Measurements from ENCODE around the gene RPS19.

RPS19 gene

DNA sequence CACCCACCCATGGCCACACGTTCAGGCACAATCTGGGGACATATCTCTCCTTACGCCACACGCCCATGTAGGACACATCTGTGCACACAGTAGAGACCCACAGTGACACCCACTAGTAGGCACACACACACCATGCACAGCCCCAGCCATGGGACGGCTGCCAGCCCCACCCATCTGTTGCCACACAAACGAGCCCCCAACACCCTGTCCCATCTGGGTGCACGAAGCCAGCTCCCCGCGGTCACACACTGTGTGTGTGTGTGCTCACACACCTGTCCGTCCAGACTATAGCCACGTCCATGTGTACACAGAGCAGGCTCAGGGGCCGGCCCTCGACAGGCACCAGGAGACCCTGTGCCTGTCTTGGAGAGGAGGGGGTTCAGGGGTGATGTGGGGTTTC lies 57.6 kb downstream of the RPS19 start:
- no peak for DNase-seq

DNA sequence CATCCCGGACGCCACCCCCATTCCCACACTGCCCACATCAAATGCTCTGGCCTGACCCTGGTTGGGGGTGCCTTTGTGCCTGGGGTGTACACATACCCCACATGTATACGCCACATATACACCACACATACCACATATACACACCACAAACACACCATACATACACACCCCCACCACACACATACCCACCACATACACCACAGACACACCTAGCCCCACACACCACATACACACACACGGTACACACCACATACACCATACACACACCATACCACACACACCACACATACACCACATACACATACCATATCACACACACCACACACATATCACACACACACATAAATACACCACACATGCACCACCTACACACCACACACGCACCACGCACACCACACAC lies 58.0 kb downstream of the RPS19 start:
- no peak for DNase-seq

DNA sequence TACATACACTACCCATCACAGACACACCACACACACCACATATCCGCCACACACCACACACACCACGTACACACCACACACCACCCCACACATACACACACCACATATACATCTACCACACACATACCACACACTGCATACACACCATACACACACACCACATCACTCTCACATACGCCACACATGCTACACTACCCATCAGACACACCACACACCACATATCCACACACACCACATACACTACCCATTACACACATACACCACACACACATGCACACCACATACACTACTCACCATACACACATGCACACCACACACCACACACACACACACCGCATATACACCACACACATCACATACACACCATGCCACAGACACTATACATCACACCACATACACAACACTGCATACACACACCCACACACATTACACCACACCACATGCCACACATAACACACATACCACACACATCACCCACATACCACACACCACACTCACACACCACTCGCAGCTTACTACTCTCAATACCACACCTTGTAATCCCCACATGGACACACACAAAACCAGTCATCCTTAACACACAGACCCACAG lies 58.7 kb downstream of the RPS19 start:
- DNase-seq, result no peak

DNA sequence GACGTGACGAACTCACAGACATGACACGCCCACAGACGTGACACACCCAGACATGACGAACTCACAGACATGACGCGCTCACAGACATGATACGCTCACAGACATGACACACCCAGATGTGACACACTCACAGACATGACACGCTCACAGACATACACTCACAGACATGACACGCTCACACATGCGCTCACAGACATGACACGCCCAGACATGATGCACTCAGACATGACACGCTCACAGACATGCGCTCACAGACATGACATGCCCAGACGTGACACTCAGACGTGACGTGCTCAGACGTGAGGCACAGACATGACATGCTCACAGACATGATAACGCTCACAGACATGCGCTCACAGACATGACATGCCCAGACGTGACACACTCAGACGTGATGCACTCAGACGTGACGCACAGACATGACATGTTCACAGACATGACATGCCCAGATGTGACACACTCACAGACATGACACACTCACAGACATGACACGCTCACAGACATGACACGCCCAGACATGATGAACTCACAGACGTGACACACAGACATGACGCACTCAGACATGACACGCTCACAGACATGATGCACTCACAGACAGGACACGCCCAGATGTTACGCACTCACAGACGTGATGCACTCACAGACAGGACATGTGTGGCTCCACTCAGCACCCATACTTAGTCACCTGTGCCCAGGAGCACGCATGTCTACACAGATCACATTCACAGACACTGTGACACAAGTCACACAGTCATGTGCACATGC lies 60.1 kb downstream of the RPS19 start:
- no peak for DNase-seq

DNA sequence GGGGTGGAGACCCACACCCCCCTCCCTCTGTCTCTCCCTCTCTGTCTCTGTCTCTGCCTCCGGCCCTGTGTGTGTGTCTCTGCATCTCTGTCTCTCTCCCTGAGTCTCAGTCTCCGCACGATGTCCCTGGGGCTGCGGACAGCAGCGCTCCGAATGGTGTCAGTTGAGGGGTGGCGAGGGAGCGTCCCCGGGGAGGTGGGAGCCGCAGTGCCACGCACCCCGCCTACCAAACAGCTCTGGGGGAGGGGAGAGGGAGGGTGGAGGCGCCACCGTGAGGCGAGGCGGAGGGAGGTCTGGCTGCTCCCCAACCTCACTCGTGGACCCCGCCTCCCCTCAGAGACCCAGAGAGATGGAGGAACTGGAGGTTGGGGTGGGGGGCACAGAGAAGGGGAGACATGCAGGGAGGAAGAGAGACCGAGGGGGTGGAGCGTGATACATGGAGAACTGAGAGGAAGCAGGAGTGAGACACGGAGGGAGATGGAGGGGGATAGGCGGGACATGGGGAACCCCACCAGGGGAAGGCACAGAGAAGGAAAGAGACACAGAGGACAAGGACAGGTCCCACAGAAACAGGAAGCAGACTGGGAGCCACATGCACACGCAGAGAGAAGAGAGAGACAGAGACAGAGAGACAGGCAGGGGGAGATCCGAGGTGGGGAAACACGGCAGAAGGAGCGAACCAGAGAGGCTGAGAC lies 61.0 kb downstream of the RPS19 start:
- no peak for DNase-seq

DNA sequence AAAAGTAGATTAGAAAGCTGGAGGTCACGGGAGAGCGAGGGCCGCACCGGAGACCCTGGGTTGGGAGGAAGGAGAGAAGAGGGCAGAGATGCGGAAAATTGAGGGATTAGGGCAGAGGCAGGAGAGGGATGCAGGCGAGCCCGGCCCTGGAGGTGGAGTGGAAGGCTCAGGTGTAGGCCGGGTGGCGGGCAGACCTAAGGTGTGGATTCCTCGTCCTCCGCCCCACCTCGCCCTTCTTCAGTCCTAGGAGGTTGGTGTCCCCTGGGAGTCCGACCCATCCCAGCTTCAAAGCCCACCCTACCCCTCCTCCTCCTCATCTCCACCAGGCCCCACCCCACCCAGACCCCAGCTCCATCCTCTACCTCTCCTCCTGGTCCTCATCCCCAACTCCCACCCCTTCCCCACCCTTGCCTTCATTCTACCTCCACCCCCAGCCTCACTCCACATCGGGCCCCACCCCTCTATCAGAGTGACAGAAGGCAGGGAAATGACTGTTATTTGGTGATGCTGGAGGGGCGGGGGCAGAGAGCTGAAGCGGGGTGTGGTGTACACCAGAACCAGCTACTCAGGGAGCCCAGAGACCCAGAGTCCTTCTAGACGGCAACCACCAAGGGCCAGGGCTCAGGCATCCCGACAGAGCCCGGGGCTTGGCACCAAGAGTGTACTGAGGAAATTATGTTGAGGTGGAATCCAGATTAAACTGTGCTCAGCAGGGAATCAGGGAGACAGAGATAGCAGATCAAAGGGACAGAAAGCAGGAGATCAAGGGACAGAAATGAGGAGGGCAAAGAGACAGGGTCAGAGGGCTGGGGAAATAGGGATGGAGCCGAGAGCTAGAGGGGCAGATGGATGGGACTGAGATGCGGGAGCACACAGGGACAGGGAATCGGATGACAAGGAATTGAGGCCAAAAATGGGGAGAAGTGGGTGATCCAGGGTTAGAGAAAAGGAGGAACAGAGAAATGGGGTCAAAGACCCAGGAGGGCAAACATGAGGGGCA lies 61.8 kb downstream of the RPS19 start:
- DNase-seq, result no peak
